D721Med (cell line): Measurements from ENCODE around the gene TIMMDC1.

Experiments used
- DNase-seq: peaks from one replicate; pipeline ENCODE4 v3.0.0; 2011; ENCODE audit warnings: low spot score; ENCODE audit not compliant: insufficient read length
- FAIRE-seq: peaks from 2 replicates; lab custom pipeline; 2011; peaks lifted over from hg19 to GRCh38; lab: Jason Lieb, UNC
- TF ChIP-seq, protein P1 (sequence below): IDR thresholded peaks from 2 replicates; pipeline ENCODE4 v1.5.1; 2012; ENCODE audit warnings: mild to moderate bottlenecking, control low read depth; ENCODE audit not compliant: insufficient read depth; ENCODE audit errors: missing control alignments

TIMMDC1 gene

DNA sequence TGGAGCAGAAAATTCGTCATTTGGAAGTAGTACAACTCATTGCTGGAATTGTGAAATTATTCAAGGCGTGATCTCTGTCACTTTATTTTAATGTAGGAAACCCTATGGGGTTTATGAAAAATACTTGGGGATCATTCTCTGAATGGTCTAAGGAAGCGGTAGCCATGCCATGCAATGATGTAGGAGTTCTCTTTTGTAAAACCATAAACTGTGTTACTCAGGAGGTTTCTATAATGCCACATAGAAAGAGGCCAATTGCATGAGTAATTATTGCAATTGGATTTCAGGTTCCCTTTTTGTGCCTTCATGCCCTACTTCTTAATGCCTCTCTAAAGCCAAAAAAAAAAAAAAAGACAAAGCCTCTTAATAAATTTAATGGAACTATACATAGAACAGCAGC is 5.5 kb upstream of the TIMMDC1 start:
- FAIRE-seq (no peak), DNase-seq (no peak)
- TF ChIP-seq, protein P1, sequence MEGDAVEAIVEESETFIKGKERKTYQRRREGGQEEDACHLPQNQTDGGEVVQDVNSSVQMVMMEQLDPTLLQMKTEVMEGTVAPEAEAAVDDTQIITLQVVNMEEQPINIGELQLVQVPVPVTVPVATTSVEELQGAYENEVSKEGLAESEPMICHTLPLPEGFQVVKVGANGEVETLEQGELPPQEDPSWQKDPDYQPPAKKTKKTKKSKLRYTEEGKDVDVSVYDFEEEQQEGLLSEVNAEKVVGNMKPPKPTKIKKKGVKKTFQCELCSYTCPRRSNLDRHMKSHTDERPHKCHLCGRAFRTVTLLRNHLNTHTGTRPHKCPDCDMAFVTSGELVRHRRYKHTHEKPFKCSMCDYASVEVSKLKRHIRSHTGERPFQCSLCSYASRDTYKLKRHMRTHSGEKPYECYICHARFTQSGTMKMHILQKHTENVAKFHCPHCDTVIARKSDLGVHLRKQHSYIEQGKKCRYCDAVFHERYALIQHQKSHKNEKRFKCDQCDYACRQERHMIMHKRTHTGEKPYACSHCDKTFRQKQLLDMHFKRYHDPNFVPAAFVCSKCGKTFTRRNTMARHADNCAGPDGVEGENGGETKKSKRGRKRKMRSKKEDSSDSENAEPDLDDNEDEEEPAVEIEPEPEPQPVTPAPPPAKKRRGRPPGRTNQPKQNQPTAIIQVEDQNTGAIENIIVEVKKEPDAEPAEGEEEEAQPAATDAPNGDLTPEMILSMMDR, result no peak

DNA sequence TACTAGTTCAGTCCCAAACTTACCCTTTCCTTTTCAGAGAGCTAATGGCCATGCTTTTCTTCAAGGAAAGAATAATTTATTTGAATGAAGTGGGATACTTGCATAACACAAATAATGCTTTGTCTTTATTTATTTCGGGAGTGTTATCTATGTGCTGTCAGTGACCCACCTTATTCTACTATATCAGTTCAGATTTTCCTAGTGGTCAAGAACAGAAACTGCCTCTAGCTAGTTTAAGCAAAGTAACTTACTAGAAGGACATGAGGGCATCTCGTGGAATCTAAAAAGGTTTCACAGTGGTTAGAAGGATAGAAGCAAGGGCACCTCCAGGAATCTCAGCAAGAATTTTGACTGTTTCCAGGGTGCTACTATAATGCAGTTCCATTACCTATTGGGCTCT is 3.8 kb upstream of the TIMMDC1 start:
- TF ChIP-seq, protein P1, result no peak
- FAIRE-seq, result no peak
- DNase-seq, result no peak

DNA sequence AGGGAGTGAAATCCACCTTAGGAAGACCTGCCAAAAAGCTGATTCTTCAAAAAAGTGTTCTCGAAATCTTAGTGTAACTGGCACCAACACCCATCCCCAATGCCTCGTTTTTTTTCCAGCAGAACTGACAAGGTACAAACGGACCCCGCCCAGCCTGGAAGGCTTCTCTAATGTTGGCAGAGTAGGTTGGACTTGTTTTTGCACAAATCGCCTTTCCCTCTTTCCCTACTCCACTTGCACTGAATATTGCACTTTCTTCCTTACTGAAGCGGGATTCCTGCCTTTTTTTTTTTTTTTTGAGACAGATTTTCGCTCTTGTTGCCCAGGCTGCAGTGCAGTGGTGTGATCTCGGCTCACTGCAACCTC is 544 bp upstream of the TIMMDC1 start:
- TF ChIP-seq, protein P1, result no peak
- FAIRE-seq, result no peak
- DNase-seq, result no peak

DNA sequence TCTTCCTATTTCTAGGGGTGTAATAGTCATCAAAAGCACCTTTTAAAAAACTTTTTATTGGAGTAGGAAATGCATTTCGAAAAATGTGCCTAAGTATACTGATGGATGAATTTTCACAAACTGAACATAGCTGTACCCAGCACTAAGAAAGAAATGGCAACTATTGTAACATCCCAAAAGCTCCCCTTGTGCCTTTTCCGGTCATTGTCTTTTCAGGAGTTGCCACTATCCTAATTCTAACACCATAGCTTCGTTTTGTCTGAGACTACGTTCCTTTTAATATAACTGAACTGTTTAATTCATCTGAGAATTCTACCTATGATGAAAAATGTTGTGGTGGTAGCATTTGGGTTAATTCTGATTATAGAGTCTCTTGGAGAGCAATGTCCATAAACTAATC is 1.9 kb downstream of the TIMMDC1 start:
- DNase-seq (no peak), FAIRE-seq (no peak)
- TF ChIP-seq, protein P1, result no peak

DNA sequence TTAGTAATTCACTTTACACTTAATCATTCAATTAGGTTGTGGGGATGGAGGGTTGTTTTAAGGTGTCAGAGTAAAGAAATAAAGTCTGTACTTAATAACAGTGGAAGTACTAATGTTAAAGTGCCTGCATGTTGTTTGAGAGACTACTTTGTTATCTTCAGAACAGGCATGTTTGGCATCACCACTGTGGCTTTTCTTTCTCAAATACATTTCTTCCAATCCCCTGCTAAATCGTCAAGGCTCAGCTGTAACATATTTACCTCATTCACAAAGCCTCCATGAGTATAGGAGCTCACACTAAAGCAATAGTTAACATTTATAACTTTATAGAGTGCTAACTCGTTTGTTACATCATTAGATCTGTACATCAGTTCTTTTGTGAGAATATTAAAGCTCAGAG is 2.6 kb downstream of the TIMMDC1 start:
- TF ChIP-seq, protein P1, result no peak
- no peak for DNase-seq
- FAIRE-seq, result no peak

DNA sequence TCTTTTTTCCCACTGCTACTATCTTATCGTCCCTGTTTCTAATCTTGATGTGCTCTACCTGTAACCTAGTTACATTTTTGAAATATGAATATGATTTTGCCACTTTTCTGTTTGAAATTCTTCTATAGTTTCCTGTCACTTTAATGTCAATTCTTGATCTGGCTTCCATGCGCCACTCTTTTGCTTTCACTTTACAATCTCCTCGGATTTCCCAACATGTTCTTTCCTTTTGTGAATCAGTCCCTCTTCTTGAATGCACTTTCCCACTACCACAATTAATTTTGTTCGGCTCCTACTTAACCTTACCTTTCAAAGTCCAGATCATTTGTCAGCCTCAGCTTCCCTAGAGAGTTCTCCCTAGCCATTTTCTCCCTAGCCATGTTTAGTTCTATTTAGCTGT is 8.3 kb downstream of the TIMMDC1 start:
- DNase-seq (no peak), FAIRE-seq (peak; percentile 11)
- TF ChIP-seq, protein P1, result no peak

DNA sequence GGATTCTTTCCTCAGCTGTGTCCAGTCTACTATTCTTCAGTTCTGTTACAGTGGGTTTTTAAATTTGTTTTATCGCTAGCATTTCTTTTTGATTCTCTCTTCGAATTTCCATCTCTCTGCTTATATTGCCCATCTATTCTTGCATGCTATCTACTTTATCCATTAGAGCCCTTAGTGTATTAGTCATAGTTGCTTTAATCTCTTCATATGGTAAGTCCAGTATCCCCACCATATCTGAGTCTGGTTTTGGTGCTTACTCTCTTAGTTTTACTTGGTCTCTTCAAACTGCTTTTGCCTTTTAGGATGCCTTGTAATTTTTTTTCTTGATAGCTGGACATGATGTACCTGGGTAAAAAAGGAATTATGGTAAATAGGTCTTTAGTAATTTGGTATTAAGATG is 9.1 kb downstream of the TIMMDC1 start:
- FAIRE-seq, result no peak
- TF ChIP-seq, protein P1, result no peak
- DNase-seq, result no peak
